K562 (cell line): ENCODE results near the gene BCAS3. TPM values are rescaled to one million over a fixed set of nuclear protein-coding genes. Genes with fewer than 3 reads are reported as not detected.
A peak's percentile ranks its signal among the peaks of the same experiment; 100 is the strongest.

Experiments used
- ATAC-seq: fragments of 200-7000 bp; cut with Tn5 transposase; 3 replicates; pipeline ENCODE4 v1.9.1; 2020; ENCODE audit warnings: moderate library complexity
- BruUV-seq: library from RNA; stranded (reverse); fragments of 400-500 nt; replicated peaks from 2 replicates; lab custom pipeline; 2021; lab: Mats Ljungman, UMichigan
- CTCF ChIA-PET: fragments of 300-600 bp; formaldehyde crosslinking; extraction: SDS; loops from one replicate; lab custom pipeline; 2021; ENCODE audit warnings: low intra/inter-chr PET ratio; lab: Yijun Ruan, JAX
- POLR2A ChIA-PET: fragments of 300-600, 350-650 bp; sonication (Branson Sonifier 250); formaldehyde crosslinking; extraction: SDS; loops from one replicate; lab custom pipeline; 2021; ENCODE audit warnings: antibody characterized with exemption, inconsistent platforms; lab: Yijun Ruan, JAX
- DNase-seq, 4 experiments: peaks; one replicate each; pipeline versions ENCODE4 v3.0.0 to v3.0.0-alpha.2; 2011 to 2018; ENCODE audit warnings: low spot score in 3 of 4, mixed read lengths in 3 of 4; ENCODE audit errors: extremely low read depth in 1 of 4
- FAIRE-seq: peaks from 2 replicates; lab custom pipeline; 2011; peaks lifted over from hg19 to GRCh38; lab: Jason Lieb, UNC
- H2AFZ ChIP-seq: 2 replicates; pipeline ENCODE4 v1.6.0; 2011; ENCODE audit warnings: low read depth, low read length, control low read depth, inconsistent platforms
- H3K27ac ChIP-seq: fragments of 200-600 bp; 3 replicates; pipeline ENCODE4 v1.8.0; 2011; ENCODE audit warnings: low read depth, mild to moderate bottlenecking, control low read depth, inconsistent platforms, low read length, moderate library complexity, mixed read lengths; ENCODE audit errors: extremely low read depth
- H3K27me3 ChIP-seq, 2 experiments: fragments of 300-600 bp in 1 of 2; 2 replicates in 1 of 2; 3 replicates in 1 of 2; pipeline versions ENCODE4 v1.6.0 to v1.8.0; 2011; ENCODE audit warnings: inconsistent platforms in 2 of 2, low read length in 2 of 2, mild to moderate bottlenecking in 1 of 2, mixed read lengths in 1 of 2, moderate library complexity in 1 of 2; ENCODE audit not compliant: control insufficient read depth in 2 of 2, insufficient read depth in 2 of 2
- H3K36me3 ChIP-seq: fragments of 300-600 bp; 3 replicates; pipeline ENCODE4 v1.8.0; 2011; ENCODE audit warnings: mild to moderate bottlenecking, low read length, inconsistent platforms; ENCODE audit not compliant: control insufficient read depth, insufficient read depth
- H3K4me1 ChIP-seq, 2 experiments: fragments of 200-600 bp in 1 of 2; replicated peaks in 1 of 2; 2 replicates in 1 of 2; 3 replicates in 1 of 2; pipeline versions ENCODE4 v1.5.1 to v1.8.0; 2011; ENCODE audit warnings: inconsistent platforms in 2 of 2, low read length in 2 of 2, mild to moderate bottlenecking in 1 of 2, mixed read lengths in 1 of 2, moderate library complexity in 1 of 2; ENCODE audit not compliant: control insufficient read depth in 2 of 2, insufficient read depth in 2 of 2
- H3K4me2 ChIP-seq: 2 replicates; pipeline ENCODE4 v1.6.1; 2011; ENCODE audit warnings: low read length, control low read depth, inconsistent platforms, mixed read lengths; ENCODE audit not compliant: insufficient read depth
- H3K4me3 ChIP-seq: fragments of 200-600 bp; sonication (generic), shearing (Covaris generic); 2 replicates; pipeline ENCODE4 v1.5.1; 2016; ENCODE audit warnings: control low read depth, inconsistent platforms
- H3K79me2 ChIP-seq: fragments of 200-600 bp; 3 replicates; pipeline ENCODE4 v1.8.0; 2011; ENCODE audit warnings: low read length, inconsistent platforms; ENCODE audit not compliant: control insufficient read depth, insufficient read depth
- H3K9ac ChIP-seq, 2 experiments: 2 replicates each; pipeline versions ENCODE4 v1.6.0 to v1.6.1; 2011; ENCODE audit warnings: low read depth in 2 of 2, low read length in 2 of 2, control low read depth in 1 of 2, inconsistent platforms in 1 of 2, mild to moderate bottlenecking in 1 of 2, mixed read lengths in 1 of 2; ENCODE audit not compliant: insufficient read depth in 1 of 2
- H3K9me1 ChIP-seq: one replicate; pipeline ENCODE4 v1.6.0; 2011; ENCODE audit warnings: inconsistent platforms, mild to moderate bottlenecking, low read length, moderate library complexity; ENCODE audit not compliant: control insufficient read depth, insufficient read depth
- H3K9me3 ChIP-seq: replicated peaks from 2 replicates; pipeline ENCODE4 v1.5.1; 2011; ENCODE audit warnings: low read depth, low read length, inconsistent platforms; ENCODE audit not compliant: control insufficient read depth, insufficient read depth
- H4K20me1 ChIP-seq: replicated peaks from 2 replicates; pipeline ENCODE4 v1.6.1; 2011; ENCODE audit warnings: low read length, inconsistent platforms, mixed read lengths; ENCODE audit not compliant: control insufficient read depth, insufficient read depth
- ETS1 ChIP-seq: conservative IDR thresholded peaks from 2 replicates; pipeline ENCODE4 v1.6.1; 2011; ENCODE audit warnings: low read depth, mild to moderate bottlenecking, low read length; ENCODE audit not compliant: control insufficient read depth
- WGBS: fragments of 100-300 bp; shearing (Covaris generic); methylation state at CpG from one replicate; pipeline ENCODE4 v1.1.6; 2016; ENCODE audit warnings: low coverage, mixed read lengths; ENCODE audit not compliant: insufficient coverage; ENCODE audit errors: missing lambda C conversion rate; 5-methylcytosine and 5-hydroxymethylcytosine counted together
- in situ Hi-C: fragments of 300-500 bp; cut with MboI; formaldehyde crosslinking; loops from 4 replicates; pipeline ENCODE4 v1.15.0; 2018; ENCODE audit warnings: inconsistent platforms, mixed read lengths
- intact Hi-C: fragments of 100-400 bp; cut with micrococcal nuclease; formaldehyde crosslinking; loops from 2 replicates; pipeline ENCODE4 v1.14.2; 2022
- polyA plus RNA-seq, 8 experiments: library from polyadenylated mRNA; depleted of rRNA in 4 of 8; stranded (reverse) in 5 of 8; unstranded in 3 of 8; fragments of >200 nt; fragmentation: Nextera tagmentation in 2 of 8; fragmentation: Illumina TruSeq in 1 of 8; extraction: Ambion mirVana in 2 of 8; extraction: Trizol in 1 of 8; gene quantifications; 2 replicates each; pipeline versions ENCODE4 v1.2.1 to v1.2.3, GENCODE V29; 2011 to 2014; ENCODE audit warnings: inconsistent platforms in 1 of 8, missing spikeins in 1 of 8
- total RNA-seq, 7 experiments: library from RNA; depleted of rRNA in 6 of 7; stranded (reverse); fragments of >200 nt in 6 of 7; fragmentation: Illumina TruSeq in 2 of 7; extraction: Trizol in 2 of 7; gene quantifications; 2 replicates each; pipeline versions ENCODE4 v1.2.1 to v1.2.3, GENCODE V29; 2011 to 2021; ENCODE audit warnings: low replicate concordance in 1 of 7
- TF ChIP-seq, protein P1 (sequence below), 3 experiments: fragments of 200-800 bp in 1 of 3; fragments of 250-450 bp in 1 of 3; fragments of 450-650 bp in 1 of 3; sonication (Bioruptor Pico) in 1 of 3; sonication (Bioruptor generic) in 1 of 3; formaldehyde crosslinking in 1 of 3; IDR thresholded peaks; 2 replicates each; pipeline versions ENCODE4 v1.6.1 to v1.8.0; 2016 to 2022; ENCODE audit warnings: mild to moderate bottlenecking in 2 of 3, missing genetic modification characterization in 2 of 3, missing compliant biosample characterization in 1 of 3, moderate library complexity in 1 of 3
- TF ChIP-seq, protein P2 (sequence below), 3 experiments: IDR thresholded peaks in 2 of 3; conservative IDR thresholded peaks in 1 of 3; 2 replicates each; pipeline ENCODE4 v1.5.1; 2011 to 2012; ENCODE audit warnings: low read length in 3 of 3, mild to moderate bottlenecking in 3 of 3, control low read depth in 2 of 3, improper control_type of control experiment in 1 of 3, inconsistent platforms in 1 of 3, low read depth in 1 of 3, mixed read lengths in 1 of 3, moderate library complexity in 1 of 3; ENCODE audit not compliant: insufficient read depth in 2 of 3

The BCAS3 gene
- total and polyA plus RNA-seq, 9 of the 15 experiments (the other 6 are each of a cell fraction or from before 2014, with no cell fraction given): 1.9 to 5.5 (median 3.5) TPM

DNA sequence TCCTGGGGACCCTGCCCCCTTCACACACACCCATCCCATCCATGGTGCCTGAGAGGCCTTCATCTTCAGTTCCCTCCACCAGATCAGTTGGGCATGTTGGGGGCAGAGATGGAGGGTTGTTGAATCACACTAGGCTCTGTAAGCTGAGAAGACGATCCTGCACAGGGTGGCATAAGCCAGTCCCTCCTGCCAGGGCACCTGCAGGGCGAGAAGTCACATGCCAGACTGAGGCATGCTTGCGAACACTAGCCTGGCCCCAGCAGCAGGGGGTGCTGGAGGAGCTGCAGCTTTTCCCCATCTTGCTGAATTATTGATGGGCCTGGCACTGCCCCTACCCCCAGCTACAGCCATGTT lies 715.9 kb downstream of the BCAS3 start:
- TF ChIP-seq, protein P1, sequence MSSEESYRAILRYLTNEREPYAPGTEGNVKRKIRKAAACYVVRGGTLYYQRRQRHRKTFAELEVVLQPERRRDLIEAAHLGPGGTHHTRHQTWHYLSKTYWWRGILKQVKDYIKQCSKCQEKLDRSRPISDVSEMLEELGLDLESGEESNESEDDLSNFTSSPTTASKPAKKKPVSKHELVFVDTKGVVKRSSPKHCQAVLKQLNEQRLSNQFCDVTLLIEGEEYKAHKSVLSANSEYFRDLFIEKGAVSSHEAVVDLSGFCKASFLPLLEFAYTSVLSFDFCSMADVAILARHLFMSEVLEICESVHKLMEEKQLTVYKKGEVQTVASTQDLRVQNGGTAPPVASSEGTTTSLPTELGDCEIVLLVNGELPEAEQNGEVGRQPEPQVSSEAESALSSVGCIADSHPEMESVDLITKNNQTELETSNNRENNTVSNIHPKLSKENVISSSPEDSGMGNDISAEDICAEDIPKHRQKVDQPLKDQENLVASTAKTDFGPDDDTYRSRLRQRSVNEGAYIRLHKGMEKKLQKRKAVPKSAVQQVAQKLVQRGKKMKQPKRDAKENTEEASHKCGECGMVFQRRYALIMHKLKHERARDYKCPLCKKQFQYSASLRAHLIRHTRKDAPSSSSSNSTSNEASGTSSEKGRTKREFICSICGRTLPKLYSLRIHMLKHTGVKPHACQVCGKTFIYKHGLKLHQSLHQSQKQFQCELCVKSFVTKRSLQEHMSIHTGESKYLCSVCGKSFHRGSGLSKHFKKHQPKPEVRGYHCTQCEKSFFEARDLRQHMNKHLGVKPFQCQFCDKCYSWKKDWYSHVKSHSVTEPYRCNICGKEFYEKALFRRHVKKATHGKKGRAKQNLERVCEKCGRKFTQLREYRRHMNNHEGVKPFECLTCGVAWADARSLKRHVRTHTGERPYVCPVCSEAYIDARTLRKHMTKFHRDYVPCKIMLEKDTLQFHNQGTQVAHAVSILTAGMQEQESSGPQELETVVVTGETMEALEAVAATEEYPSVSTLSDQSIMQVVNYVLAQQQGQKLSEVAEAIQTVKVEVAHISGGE (CRISPR knock-in tag; IDR thresholded peaks at IDR 0.05): peak in 1 of 3 experiments; percentile 22; a peak in 1 of 6 replicates
- TF ChIP-seq, protein P2, sequence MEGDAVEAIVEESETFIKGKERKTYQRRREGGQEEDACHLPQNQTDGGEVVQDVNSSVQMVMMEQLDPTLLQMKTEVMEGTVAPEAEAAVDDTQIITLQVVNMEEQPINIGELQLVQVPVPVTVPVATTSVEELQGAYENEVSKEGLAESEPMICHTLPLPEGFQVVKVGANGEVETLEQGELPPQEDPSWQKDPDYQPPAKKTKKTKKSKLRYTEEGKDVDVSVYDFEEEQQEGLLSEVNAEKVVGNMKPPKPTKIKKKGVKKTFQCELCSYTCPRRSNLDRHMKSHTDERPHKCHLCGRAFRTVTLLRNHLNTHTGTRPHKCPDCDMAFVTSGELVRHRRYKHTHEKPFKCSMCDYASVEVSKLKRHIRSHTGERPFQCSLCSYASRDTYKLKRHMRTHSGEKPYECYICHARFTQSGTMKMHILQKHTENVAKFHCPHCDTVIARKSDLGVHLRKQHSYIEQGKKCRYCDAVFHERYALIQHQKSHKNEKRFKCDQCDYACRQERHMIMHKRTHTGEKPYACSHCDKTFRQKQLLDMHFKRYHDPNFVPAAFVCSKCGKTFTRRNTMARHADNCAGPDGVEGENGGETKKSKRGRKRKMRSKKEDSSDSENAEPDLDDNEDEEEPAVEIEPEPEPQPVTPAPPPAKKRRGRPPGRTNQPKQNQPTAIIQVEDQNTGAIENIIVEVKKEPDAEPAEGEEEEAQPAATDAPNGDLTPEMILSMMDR (IDR thresholded peaks at IDR 0.05 in 2 of 3, conservative IDR thresholded peaks at IDR 0.05 in 1 of 3; ENCODE audit: insufficient read depth in 2 of 3, low read depth in 1 of 3, low read length in 3 of 3): peak in 1 of 3 experiments; percentile 18; a peak in 1 of 6 replicates
- no peak for TF ChIP-seq ETS1
- no peak overlapping the region for H2AFZ ChIP-seq
- H3K36me3 ChIP-seq: no peaks in the 10 kb centered on the region
- H3K9ac ChIP-seq: no peak overlapping the region
- peaks cover 0 to 10% of the 10 kb centered on the region in 2 experiments; a peak in 2 of 5 replicates for H3K4me1 ChIP-seq
- peaks cover 6% of the 10 kb centered on the region; the same call in 1 of the 2 replicates for H4K20me1 ChIP-seq
- DNase-seq: no peak
- no peaks in the 10 kb centered on the region for H3K9me3 ChIP-seq
- FAIRE-seq: no peak
- no peaks in the 10 kb centered on the region for H3K9me1 ChIP-seq
- WGBS: 0% methylated on average over 3 of the region's 3 CpGs
- CTCF ChIA-PET: no interaction called here
- H3K27me3 ChIP-seq: peaks cover 0 to 32% of the 10 kb centered on the region in 2 experiments; a peak in 2 of 5 replicates
- H3K79me2 ChIP-seq: no peaks in the 10 kb centered on the region
- intact Hi-C loops (loop anchor here (5.0 kb wide), 1 partner anchor 671 kb away; no protein-coding TSS in a partner anchor), in situ Hi-C loops (no loop called here)
- no peak for ATAC-seq
- no TSS peak for BruUV-seq
- POLR2A ChIA-PET: interaction anchor here (0.6 kb wide), 1 partner anchor 676 kb away, joined by 3 read pairs; no protein-coding TSS in a partner anchor
- no peak overlapping the region for H3K4me2 ChIP-seq
- H3K4me3 ChIP-seq: no peak overlapping the region
- no peak overlapping the region for H3K27ac ChIP-seq
